ENCODE measurements around the gene C2orf92.
A peak's percentile ranks its signal among the peaks of the same experiment; 100 is the strongest.
"Not testable (repeated sequence)": the region's sequence is repeated elsewhere in the genome, so short reads cannot be mapped to it uniquely, and the experiment has no call there.

Gene C2orf92

DNA sequence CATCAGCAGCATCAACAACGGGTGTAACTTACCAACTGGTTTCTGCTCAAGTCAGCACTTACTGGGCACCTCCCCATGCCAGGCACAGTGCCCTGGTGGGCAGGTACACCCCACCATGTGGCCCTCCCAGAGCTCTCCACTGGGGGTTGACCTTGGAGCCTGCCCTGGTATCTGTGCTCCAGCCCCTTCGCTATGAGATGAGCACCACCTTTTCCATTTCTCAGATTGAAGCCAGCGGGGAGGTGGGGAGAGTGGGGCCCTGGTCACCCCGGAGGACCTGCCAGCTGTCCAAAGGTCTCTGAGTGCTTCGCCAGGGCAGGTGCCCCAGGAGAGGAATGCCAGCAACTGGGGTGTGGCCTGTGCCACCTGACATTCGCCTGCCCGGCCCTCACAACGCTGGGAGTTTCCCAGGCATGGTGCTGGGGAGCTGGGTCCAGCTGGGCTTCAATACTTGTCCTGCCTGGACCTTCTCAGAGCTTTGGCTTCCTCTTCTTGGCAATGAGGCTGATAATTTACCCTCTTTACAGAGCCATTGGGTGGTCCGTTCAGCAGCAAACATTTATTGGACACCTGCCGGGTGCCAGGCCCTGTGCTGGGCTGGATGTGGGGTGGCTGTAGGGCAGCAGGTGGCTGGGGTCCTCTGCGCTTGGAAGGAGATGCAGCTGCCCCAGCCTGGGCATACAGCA is 38.0 kb downstream of the C2orf92 start:
- Mint-ChIP-seq H3K27ac (no peak overlapping the region), H3K4me1 (ENCODE audit: low read depth) (peaks cover 29% of the 10 kb centered on the region)
- DNase-seq (ENCODE audit: low spot score) = no peak

DNA sequence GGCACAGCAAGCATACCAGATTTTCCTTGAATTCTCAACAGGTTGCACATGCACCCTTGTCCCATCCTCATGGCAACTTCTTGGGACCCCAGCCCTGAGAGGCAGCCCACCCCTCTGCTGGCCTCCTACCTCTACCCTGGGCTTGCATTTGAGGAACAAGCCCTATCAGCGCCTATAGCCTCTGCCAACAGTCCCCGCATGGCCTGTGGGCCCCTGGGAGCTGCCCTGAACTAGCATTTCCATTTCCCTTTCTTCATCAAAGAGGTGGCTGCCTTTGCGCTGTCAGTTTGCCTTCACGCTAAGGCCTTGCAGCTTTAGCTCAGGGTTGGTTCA is 38.5 kb downstream of the C2orf92 start:
- H3K27ac Mint-ChIP-seq = no peak overlapping the region
- DNase-seq (ENCODE audit: low spot score) = no peak

More for the DNA sequence above, 38.0 kb downstream of the C2orf92 start:
- H3K36me3 Mint-ChIP-seq (ENCODE audit: low read depth) = peaks cover 2% of the 10 kb centered on the region
- no peak overlapping the region for H3K4me3 Mint-ChIP-seq
- H3K27me3 Mint-ChIP-seq (ENCODE audit: low read depth) = peaks cover 4% of the 10 kb centered on the region
- H3K9me3 Mint-ChIP-seq = no peaks in the 10 kb centered on the region

DNA sequence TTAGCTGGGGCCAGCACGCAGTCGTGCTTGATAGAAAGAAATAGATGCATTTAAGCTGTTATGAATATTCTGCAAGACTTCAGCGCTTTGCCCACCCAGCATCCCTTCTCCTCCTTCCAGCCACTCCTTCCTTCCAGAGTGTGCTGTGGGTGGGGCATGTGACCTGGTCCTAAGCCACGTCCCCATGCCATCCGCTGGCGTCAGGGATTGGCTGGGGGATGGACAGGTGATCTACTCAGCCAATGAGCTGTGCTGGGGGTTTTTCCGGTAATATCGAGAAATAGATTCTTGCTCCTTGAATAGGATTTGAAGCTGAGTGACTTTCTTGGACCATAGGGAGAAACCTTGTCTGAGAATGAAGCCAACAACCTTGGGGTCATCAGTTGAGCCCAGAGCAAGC is 39.1 kb downstream of the C2orf92 start:
- no peak overlapping the region for H3K4me3 Mint-ChIP-seq
- H3K36me3 Mint-ChIP-seq (ENCODE audit: low read depth) = peaks cover 4% of the 10 kb centered on the region
- H3K4me1 Mint-ChIP-seq (ENCODE audit: low read depth) = peaks cover 34% of the 10 kb centered on the region
- H3K27me3 Mint-ChIP-seq (ENCODE audit: low read depth) = no peaks in the 10 kb centered on the region
- H3K27ac Mint-ChIP-seq = no peak overlapping the region
- no peak for DNase-seq (ENCODE audit: low spot score)
- H3K9me3 Mint-ChIP-seq = no peaks in the 10 kb centered on the region

More for the DNA sequence above, 38.5 kb downstream of the C2orf92 start:
- H3K4me3 Mint-ChIP-seq = no peak overlapping the region
- no peaks in the 10 kb centered on the region for H3K27me3 Mint-ChIP-seq (ENCODE audit: low read depth)
- peaks cover 2% of the 10 kb centered on the region for H3K36me3 Mint-ChIP-seq (ENCODE audit: low read depth)
- H3K4me1 Mint-ChIP-seq (ENCODE audit: low read depth) = peaks cover 29% of the 10 kb centered on the region
- no peaks in the 10 kb centered on the region for H3K9me3 Mint-ChIP-seq

DNA sequence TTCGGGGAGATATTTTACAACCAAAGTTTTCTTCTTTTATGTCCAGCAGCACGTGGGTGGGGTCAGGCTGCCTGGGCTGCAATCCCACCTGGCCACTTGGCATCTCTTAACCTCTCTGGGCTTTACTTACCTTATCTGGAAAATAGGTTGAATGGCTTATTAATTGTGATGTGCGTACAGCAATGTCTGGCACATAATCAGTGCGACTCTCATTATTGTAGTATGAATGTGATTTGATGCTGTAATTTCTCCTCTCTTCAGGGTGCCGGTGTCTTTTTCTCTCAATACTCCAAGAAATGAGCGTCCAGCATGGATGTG is 41.8 kb downstream of the C2orf92 start:
- Mint-ChIP-seq H3K36me3 (ENCODE audit: low read depth) (peaks cover 30% of the 10 kb centered on the region), H3K4me1 (ENCODE audit: low read depth) (peaks cover 51% of the 10 kb centered on the region), H3K9me3 (no peaks in the 10 kb centered on the region), H3K27me3 (ENCODE audit: low read depth) (no peaks in the 10 kb centered on the region), H3K4me3 (peak overlapping the region; percentile 98), H3K27ac (peak overlapping the region; percentile 84)
- no peak for DNase-seq (ENCODE audit: low spot score)

DNA sequence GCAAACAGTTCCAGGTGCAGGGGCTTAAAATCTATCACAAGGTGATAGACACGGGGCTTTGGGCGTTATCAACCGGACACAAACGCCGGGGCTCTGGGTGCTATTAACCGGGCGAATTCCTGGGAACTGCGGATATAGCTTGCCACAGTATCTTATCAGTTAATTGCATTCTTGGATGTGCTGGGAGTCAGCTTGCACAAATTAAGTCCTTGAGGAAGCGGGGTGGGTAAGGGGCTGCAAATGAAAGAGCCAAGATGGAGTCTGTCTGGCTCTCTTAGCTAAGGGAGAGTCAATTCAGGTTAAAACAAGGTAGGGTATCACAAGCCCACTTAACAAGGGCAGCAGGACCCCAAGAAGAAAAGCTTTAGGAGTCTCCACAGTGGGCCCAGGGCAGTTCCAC is 42.7 kb downstream of the C2orf92 start:
- Mint-ChIP-seq H3K4me3 (peak overlapping the region; percentile 98), H3K36me3 (ENCODE audit: low read depth) (peaks cover 38% of the 10 kb centered on the region), H3K27ac (peak overlapping the region; percentile 84), H3K4me1 (ENCODE audit: low read depth) (peaks cover 57% of the 10 kb centered on the region)
- not testable (repeated sequence) for DNase-seq (ENCODE audit: low spot score); H3K9me3 Mint-ChIP-seq; H3K27me3 Mint-ChIP-seq (ENCODE audit: low read depth)

DNA sequence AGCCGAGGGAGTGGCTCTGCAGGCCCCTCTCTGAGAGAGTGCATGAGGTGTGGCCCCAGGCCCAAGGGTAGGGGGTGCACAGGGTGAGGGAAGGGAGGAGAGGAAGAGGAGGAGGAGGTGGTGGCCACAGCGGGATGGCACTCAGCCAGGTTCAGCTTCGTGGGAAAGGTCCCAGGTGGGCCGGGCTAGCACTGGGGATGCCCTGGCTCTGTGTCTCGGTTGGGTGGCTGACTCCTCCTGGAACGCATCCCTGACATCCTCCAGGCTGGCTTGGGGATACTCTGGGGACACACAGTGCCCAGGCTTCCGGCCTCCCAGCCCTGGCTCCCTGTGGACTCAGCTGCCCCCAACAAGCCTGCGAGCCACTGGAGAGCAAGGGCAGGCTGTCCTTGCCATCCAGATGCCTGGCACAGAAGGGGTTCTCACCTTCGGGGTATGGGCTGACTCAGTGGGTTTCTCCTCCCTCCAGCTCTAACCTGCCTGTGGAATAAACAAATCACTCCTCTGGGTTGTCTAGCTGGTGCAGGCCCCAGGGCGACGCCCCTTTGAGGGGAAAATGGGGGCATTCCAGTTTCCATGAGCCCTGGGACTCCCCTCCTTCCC is 43.3 kb downstream of the C2orf92 start:
- no peaks in the 10 kb centered on the region for H3K9me3 Mint-ChIP-seq
- peak overlapping the region; percentile 100 for H3K27ac Mint-ChIP-seq
- peaks cover 44% of the 10 kb centered on the region for H3K36me3 Mint-ChIP-seq (ENCODE audit: low read depth)
- H3K27me3 Mint-ChIP-seq (ENCODE audit: low read depth) = no peaks in the 10 kb centered on the region
- no peak for DNase-seq (ENCODE audit: low spot score)
- H3K4me1 Mint-ChIP-seq (ENCODE audit: low read depth) = peaks cover 62% of the 10 kb centered on the region
- peak overlapping the region; percentile 98 for H3K4me3 Mint-ChIP-seq

DNA sequence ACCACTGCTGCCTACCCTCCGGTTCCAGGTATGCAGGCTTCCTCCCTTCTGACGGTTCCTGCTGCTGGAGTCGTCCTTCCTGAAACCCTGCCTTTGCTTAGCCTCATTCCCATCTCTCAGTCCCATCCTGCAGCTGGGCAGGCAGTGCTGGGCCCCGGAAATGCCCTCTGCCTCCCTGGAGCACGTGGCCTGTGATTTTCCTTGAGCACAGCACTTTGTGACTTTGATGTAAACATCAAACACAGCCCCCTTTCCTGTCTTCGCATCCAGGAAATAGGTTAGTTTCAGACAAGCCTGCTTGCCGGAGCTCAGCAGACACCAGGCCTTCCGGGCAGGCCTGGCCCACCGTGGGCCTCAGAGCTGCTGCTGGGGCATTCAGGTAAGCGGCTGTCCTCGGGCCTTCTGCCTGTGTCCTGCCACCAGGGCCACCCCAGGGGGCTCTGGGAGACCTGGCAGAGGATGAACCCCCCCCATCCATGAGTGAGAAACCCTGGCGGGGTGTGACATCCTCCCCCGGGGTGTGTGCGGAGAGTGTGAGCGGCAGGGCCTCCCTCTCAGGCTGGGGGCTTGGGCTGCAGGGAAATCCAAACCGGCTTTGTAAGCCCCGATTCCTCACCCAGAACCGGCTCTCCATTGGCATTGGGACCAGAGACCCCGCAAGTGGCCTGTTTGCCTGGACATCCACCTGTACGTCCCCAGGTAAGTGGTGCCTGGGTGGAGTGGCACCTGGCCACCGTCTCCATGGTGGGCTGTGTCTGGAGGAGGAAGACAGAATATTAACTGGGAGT is 44.0 kb downstream of the C2orf92 start, which contains the start of gene ZAP70:
Gene ZAP70 (plus strand): TSS at position 281 of the 788 bp plus-strand sequence. CDS start 10,461 bp downstream, outside the sequence.
- Mint-ChIP-seq H3K27me3 (ENCODE audit: low read depth) (no peaks in the 10 kb centered on the region), H3K4me3 (peak within 1 kb of the TSS; percentile 98), H3K27ac (peak within 1 kb of the TSS; percentile 100), H3K4me1 (ENCODE audit: low read depth) (peaks cover 66% of the 10 kb centered on the region), H3K9me3 (no peaks in the 10 kb centered on the region), H3K36me3 (ENCODE audit: low read depth) (peaks cover 48% of the 10 kb centered on the region)
- peak; percentile 62 for DNase-seq (ENCODE audit: low spot score)

DNA sequence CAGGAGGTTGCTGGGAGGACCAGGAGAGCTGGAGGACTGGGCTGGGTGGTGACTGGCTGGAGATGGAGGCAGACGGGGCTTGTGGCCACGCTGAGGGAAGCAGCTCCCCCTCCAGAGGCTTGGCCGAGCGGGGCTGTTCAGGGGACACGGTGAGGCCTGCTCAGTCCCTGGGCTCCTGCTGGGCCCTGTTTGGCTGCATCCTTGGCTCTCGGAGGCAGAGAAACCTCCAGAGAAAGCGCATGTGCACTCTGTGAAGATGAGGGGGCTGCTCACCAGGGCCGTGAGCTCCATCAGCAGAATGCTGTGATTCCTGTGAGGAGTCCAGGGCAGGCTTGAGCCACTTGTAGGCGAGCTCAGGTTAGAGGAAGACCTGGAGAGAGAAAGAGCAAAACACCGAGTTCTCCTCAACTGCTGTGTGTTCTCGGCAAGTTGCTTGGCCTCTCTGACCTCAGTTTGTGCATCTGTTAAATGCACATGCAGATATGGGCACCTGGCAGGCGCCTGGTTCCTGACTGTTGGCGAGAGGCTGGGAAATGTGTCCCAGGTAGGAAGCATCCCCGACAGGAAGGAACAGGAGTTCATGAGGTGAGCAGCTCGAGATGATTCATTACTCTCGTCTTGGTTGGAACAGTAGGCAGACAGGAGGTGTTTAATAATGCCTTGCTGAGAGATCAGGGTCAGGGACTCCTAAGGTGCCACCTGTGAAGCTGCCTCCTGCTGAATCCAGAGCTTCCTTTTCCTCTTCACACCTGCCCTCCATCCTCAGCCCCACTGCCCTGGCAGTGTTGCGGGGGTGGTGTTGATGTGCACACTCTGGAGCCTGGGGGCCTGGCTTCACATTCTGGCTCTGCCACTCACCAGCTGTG is 44.8 kb downstream of the C2orf92 start:
- H3K27ac Mint-ChIP-seq = peak overlapping the region; percentile 100
- no peak for DNase-seq (ENCODE audit: low spot score)

DNA sequence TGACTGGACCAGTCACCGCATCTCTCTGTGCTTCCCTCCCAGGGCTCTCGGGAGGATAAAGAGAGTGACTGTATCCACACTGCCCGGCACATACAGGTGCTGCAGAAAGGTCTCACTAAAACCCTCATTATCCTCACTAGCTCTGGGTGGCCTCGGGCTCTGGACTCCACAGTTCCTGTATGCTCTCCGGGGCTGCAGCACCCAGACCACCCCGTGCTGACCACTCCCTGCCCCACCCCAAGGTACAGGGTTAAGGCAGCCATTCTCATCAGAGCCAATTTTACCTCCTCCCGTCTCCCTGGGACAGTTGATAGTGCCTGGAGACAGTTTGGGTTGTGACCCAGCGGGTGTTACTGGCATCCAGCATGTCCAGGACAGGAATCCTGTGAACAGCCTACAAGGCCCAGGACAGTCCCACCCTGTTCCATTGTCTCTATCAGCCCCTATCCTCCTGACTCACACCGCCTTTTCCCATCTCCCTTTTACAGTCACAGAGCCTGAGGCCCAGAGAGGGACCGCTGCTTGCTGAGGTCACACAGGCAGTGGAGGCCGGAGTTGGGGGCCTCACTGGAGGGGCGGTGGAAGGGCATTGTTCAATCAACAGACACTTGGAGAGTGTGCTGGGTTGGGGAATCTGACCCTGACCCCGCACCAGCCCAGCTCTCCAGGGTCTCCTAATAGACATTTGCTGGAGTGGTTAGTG is 45.6 kb downstream of the C2orf92 start:
- Mint-ChIP-seq H3K36me3 (ENCODE audit: low read depth) (peaks cover 62% of the 10 kb centered on the region), H3K27me3 (ENCODE audit: low read depth) (no peaks in the 10 kb centered on the region), H3K9me3 (no peaks in the 10 kb centered on the region), H3K4me1 (ENCODE audit: low read depth) (peaks cover 75% of the 10 kb centered on the region), H3K4me3 (peak overlapping the region; percentile 98), H3K27ac (peak overlapping the region; percentile 100)
- no peak for DNase-seq (ENCODE audit: low spot score)

More for the DNA sequence above, 44.8 kb downstream of the C2orf92 start:
- no peaks in the 10 kb centered on the region for H3K27me3 Mint-ChIP-seq (ENCODE audit: low read depth)
- no peaks in the 10 kb centered on the region for H3K9me3 Mint-ChIP-seq
- H3K36me3 Mint-ChIP-seq (ENCODE audit: low read depth) = peaks cover 56% of the 10 kb centered on the region
- peak overlapping the region; percentile 98 for H3K4me3 Mint-ChIP-seq
- peaks cover 74% of the 10 kb centered on the region for H3K4me1 Mint-ChIP-seq (ENCODE audit: low read depth)

DNA sequence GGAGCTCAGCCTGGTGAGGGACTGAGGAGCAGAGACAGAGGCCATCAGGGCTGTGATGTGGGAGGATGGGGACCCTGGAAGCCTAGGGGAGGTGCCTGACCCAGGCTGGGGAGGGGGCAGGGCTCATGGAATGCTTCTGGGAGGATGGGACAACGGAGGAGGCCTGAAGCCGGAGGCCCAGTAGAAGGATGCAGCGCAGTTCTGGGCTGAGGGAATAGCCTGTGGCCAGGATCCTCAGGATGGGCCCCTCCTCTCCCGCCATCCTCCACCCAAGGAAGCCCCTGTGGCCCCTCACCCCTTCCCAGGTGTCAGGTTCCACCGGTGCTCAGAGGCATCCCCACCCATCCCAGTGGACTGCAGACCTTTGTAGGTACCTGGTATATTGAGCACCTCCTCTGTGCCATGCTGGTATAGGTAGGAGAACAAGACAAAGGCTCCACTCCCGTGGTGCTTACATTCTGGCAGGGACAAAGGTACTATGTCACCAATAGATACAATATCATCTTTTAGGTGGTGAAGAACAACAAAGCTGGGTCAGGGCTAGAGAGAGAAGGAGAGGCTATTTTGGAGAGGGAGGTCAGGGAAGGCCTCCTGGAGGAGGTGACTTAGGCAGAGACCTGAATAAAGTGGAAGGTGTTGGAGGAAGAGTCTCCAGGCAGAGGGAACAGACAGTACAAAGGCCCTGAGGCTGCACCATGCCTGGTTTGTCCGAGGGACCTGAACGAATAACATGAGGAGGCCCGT is 46.6 kb downstream of the C2orf92 start:
- Mint-ChIP-seq H3K4me3 (peak overlapping the region; percentile 98), H3K27me3 (ENCODE audit: low read depth) (no peaks in the 10 kb centered on the region), H3K36me3 (ENCODE audit: low read depth) (peaks cover 70% of the 10 kb centered on the region), H3K9me3 (no peaks in the 10 kb centered on the region), H3K27ac (peak overlapping the region; percentile 100), H3K4me1 (ENCODE audit: low read depth) (peaks cover 75% of the 10 kb centered on the region)
- DNase-seq (ENCODE audit: low spot score) = no peak

DNA sequence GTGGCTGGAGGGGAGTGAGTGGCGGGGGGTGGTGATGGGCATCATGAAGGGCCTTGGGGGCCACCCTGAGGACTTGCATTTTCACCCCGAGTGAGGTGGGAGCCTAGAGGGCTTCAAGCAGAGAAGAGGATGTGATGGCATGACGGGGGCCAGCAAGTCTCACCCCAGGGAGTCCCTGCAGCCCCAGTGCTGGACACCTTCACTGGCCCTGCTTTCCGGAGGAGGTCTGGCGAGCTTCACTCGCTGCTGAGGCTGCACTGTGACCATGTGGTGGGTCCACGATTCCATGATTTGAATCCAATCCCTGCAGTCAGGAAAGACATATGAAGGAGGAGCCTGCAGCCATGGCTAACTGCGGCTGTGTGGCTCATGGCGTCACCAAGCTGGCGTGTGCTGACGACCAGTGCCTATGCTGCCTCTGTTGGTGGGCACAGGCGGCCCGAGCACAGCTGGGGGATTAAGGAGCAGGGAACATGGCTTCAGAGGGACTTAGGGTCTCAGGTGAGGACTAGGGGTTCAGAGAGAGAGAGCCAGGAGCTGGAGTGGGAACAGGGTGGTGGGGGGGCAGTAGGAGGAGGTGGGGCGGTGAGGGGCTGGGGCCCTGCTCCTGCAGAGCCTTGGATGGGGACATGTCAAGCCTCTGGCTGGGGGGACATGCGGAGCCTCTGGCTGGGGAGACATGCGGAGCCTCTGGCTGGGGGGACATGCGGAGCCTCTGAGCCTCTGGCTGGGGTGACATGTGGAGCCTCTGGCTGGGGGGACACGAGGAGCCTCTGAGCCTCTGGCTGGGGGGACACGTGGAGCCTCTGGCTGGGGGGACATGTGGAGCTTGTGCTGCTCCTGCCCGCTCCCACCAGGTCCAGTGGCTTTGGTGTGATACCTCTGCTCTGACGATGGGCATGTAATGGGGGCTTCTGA is 47.4 kb downstream of the C2orf92 start:
- Mint-ChIP-seq H3K4me3 (peak overlapping the region; percentile 98), H3K36me3 (ENCODE audit: low read depth) (peaks cover 72% of the 10 kb centered on the region), H3K4me1 (ENCODE audit: low read depth) (peaks cover 68% of the 10 kb centered on the region), H3K27ac (peak overlapping the region; percentile 94), H3K27me3 (ENCODE audit: low read depth) (no peaks in the 10 kb centered on the region), H3K9me3 (no peaks in the 10 kb centered on the region)
- DNase-seq (ENCODE audit: low spot score) = no peak

DNA sequence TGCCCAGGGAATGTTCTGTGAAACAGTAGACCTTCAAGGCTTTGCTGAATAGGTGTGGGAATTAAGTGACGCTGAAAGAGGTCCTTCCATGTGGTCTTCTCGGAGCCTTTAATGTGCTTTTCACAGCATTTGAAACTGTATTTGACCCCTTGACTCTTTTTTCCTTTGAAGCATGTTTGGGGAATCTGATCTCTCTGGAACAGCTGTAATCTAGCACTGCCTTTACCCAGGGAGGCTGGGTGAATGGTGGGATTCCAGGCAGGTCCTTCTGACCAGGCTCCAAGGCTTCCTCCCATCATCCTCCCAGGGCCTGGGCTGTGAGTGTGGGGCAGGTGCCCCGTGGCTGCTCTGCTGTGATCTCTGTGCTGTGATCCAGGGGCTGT is 48.1 kb downstream of the C2orf92 start:
- DNase-seq (ENCODE audit: low spot score) = no peak
- H3K9me3 Mint-ChIP-seq = no peaks in the 10 kb centered on the region
- peaks cover 77% of the 10 kb centered on the region for H3K36me3 Mint-ChIP-seq (ENCODE audit: low read depth)

More for the DNA sequence above, 48.1 kb downstream of the C2orf92 start:
- Mint-ChIP-seq H3K4me3 (peak overlapping the region; percentile 98), H3K27me3 (ENCODE audit: low read depth) (no peaks in the 10 kb centered on the region), H3K4me1 (ENCODE audit: low read depth) (peaks cover 62% of the 10 kb centered on the region), H3K27ac (peak overlapping the region; percentile 94)

Data from T-helper 2 cell treated with Interferon-gamma antibody and Interleukin-4, amounts not matched to agents 5 μg/mL and 100 μg/mL, for 36 hours (primary cell).